Measurements from ENCODE around the gene SMC3. TPM values are rescaled to one million over a fixed set of nuclear protein-coding genes. Genes with fewer than 3 reads are reported as not detected.
A peak's percentile ranks its signal among the peaks of the same experiment; 100 is the strongest.
"Not testable (repeated sequence)": the region's sequence is repeated elsewhere in the genome, so short reads cannot be mapped to it uniquely, and the experiment has no call there.

The SMC3 gene
- total RNA-seq, 2 experiments from 2014 or later = 81.3 to 85.0 TPM

DNA sequence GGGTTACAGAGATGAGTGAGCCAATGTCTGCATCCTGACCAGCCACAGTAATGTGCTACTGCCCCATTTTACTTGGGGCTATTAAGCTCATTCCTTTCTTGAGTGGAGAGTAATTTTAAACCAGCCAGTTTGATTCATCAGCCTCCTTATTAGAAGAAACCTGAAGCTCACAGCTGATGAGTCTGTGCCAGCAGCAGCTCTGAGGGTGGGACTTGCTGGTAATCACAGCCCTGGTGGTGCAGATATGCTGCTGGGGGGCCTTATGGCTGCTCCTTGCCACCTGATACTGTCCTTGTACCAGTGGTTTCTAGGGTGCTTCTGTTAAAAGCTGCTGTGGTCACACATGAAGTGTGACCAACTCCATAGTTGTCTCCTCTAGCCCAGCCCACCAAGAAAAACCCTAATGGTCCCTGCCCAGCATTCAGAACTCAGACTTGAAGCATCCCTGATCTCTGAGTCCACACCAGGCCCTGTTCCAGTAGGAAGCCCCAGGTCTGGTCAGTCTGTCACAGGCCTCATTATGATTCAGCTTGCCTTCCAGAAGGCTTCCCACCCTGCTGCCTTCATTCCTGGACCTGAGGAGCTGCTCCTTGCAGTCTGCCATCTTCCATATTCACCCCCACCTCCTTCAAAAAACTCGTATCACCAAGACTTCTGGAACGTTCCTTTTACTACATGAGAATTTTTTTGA, 47.7 kb downstream of the SMC3 start:
- CTCF ChIA-PET = interaction anchor here (1.0 kb wide), 1 partner anchor 24 kb away, joined by 5 read pairs; no protein-coding TSS in a partner anchor
- no peaks in the 10 kb centered on the region for H3K36me3 Mint-ChIP-seq (ENCODE audit: low read depth)
- no peak overlapping the region for H3K4me3 Mint-ChIP-seq
- H3K27me3 Mint-ChIP-seq (ENCODE audit: low read depth) = no peaks in the 10 kb centered on the region
- no peaks in the 10 kb centered on the region for H3K9me3 Mint-ChIP-seq
- no peak overlapping the region for H3K27ac Mint-ChIP-seq
- intact Hi-C loops (cut with micrococcal nuclease) = no loop called here
- DNase-seq = no peak
- peaks cover 48% of the 10 kb centered on the region for H3K4me1 Mint-ChIP-seq (ENCODE audit: low read depth)

DNA sequence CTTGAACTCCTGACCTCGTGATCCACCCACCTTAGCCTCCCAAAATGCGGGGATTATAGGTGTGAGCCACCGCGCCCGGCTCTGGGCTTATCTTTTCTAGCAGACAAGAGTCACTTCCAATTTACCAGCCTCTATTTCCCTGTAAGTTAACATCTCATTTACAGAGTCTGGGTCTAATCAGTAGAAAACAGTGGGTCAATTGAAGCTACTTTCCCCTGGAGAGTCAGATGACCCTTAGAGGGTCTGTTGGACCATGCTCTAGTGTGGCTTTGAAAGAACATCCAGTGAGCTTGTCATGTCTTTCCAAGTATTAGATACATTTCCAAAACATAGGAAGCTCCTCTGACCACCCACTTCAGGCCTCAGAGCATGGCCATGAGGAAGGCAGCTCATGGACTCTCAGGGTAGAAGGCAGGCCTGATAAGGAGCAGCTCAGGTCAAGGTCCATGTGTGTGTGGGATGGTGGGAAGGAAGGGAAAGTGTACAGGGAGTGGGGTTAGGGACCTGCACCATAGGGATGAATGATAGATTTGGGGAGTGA, 49.1 kb downstream of the SMC3 start:
- H3K9me3 Mint-ChIP-seq = no peaks in the 10 kb centered on the region
- no peak overlapping the region for H3K4me3 Mint-ChIP-seq
- peaks cover 48% of the 10 kb centered on the region for H3K4me1 Mint-ChIP-seq (ENCODE audit: low read depth)
- intact Hi-C loops (cut with micrococcal nuclease) = no loop called here
- H3K27ac Mint-ChIP-seq = no peak overlapping the region
- H3K36me3 Mint-ChIP-seq (ENCODE audit: low read depth) = no peaks in the 10 kb centered on the region
- CTCF ChIA-PET = interaction anchor here (1.0 to 1.3 kb wide), 5 partner anchors 17 to 130 kb away, joined by 4 to 5 read pairs (median 5); no protein-coding TSS in a partner anchor
- no peaks in the 10 kb centered on the region for H3K27me3 Mint-ChIP-seq (ENCODE audit: low read depth)
- DNase-seq = no peak

DNA sequence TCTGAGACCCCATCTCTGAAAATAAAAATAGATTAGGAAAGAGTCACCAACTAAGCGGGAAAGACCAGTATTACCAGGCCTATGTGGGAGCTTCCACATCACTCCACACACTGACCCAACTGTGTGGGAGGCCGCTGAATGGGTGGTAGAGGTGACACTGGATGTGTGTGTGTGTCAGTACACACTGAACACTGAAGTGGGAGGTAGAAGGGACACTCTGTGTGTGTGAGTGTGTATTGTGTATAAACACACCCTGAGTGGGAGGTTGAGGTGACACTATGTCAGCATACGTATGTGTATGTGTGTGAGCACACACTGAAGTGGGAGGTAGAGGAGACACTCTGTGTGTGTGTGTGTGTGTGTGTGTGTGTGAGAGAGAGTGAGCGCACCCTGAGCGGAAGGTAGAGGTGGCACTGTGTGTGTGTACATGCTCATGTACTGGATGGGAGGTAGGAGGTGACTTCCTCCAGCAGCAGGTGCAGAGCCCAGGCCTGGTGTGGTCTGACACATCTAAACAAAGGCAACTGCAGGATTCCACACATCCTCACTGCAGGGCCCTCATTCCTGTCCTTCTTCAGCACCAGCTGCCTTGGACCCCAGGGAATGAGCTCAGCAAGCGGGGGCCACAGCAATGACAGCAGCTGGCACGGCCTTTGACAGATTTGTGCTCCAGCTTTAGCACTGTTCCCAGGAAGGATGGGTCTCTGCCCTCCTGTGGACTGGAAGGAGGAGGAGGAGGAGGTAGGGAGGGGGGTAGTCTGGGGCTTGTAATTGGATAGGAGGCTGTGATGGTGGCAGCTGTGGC, 50.1 kb downstream of the SMC3 start:
- H3K4me3 Mint-ChIP-seq = no peak overlapping the region
- peak; percentile 35 for DNase-seq
- intact Hi-C loops (cut with micrococcal nuclease) = no loop called here
- CTCF ChIA-PET = interaction anchor here (0.7 to 1.6 kb wide), 8 partner anchors 9 to 458 kb away, joined by 3 to 5 read pairs (median 4); no protein-coding TSS in a partner anchor
- H3K4me1 Mint-ChIP-seq (ENCODE audit: low read depth) = peaks cover 39% of the 10 kb centered on the region
- no peaks in the 10 kb centered on the region for H3K27me3 Mint-ChIP-seq (ENCODE audit: low read depth)
- H3K36me3 Mint-ChIP-seq (ENCODE audit: low read depth) = no peaks in the 10 kb centered on the region
- H3K9me3 Mint-ChIP-seq = no peaks in the 10 kb centered on the region
- H3K27ac Mint-ChIP-seq = no peak overlapping the region

DNA sequence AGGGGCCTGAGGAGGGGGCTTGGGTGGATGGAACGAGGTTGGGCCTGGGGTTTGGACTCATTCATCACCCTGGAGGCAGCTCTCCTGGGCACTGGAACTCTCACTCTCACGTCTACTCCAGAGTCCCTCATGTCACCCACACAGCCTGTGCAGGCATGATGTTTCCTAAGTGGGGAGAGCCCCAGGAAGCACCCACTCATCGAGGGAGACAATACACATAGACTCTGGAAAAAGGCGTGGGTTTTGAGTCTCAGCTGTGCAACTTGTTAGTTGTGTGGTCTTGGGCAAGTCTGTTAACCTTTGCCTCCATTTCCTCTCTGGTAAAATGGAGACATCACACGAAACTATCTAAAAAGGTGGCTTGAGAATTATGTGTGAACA, 50.7 kb downstream of the SMC3 start:
- CTCF ChIA-PET = interaction anchor here (0.9 to 1.6 kb wide), 4 partner anchors 10 to 458 kb away, joined by 3 to 5 read pairs (median 4); no protein-coding TSS in a partner anchor
- intact Hi-C loops (cut with micrococcal nuclease) = no loop called here
- no peak overlapping the region for H3K27ac Mint-ChIP-seq
- no peaks in the 10 kb centered on the region for H3K36me3 Mint-ChIP-seq (ENCODE audit: low read depth)
- no peaks in the 10 kb centered on the region for H3K27me3 Mint-ChIP-seq (ENCODE audit: low read depth)
- DNase-seq = peak; percentile 66
- no peaks in the 10 kb centered on the region for H3K9me3 Mint-ChIP-seq
- H3K4me3 Mint-ChIP-seq = no peak overlapping the region
- H3K4me1 Mint-ChIP-seq (ENCODE audit: low read depth) = peaks cover 34% of the 10 kb centered on the region

DNA sequence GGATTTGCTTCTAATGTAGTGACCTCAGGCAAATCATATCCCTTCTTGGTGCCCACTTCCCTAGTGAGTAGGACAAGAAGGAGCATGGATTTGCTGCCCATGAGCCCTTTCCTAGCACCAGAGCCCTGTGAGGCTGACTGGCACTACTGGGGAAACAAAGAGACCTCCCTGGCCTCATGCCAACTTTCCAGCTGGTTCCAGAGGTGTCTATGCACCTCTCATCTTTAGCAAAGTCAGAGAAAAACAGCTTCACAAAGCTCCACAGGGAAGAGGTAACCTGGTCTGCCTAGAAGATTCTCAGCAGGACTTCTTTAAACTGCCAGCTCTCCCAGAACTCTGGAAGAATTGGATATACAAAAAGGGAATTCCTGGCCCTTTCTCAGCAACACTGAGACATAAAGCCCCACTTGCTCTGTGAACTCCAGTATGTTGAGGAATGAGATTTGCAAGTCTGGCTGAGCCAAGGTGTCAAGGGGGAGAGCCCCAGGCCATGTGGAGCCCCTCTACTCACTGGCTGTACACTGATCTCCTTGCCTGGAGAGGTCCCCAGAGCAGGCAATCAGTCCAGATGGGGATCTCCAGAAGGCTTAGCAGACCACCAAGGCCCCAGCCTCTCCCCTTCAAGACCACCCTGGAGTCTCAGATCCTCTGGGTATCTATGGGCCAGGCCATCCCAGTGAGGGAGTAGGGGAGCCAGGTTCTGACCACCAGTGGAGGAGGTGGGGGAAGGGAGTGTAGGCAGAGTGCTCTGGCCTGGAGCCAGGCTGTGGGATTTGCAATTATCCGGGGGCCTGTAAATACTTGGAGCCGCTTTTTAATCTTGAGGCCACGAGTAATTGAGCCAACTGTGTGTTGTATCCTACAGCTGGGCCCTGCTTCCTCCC, 52.3 kb downstream of the SMC3 start:
- H3K4me1 Mint-ChIP-seq (ENCODE audit: low read depth) = peaks cover 22% of the 10 kb centered on the region
- CTCF ChIA-PET = interaction anchor here (0.5 to 1.9 kb wide), 5 partner anchors 9 to 453 kb away, joined by 3 to 6 read pairs (median 4); no protein-coding TSS in a partner anchor
- intact Hi-C loops (cut with micrococcal nuclease) = no loop called here
- H3K27me3 Mint-ChIP-seq (ENCODE audit: low read depth) = no peaks in the 10 kb centered on the region
- H3K27ac Mint-ChIP-seq = no peak overlapping the region
- no peaks in the 10 kb centered on the region for H3K9me3 Mint-ChIP-seq
- no peaks in the 10 kb centered on the region for H3K36me3 Mint-ChIP-seq (ENCODE audit: low read depth)
- H3K4me3 Mint-ChIP-seq = no peak overlapping the region
- DNase-seq = no peak

DNA sequence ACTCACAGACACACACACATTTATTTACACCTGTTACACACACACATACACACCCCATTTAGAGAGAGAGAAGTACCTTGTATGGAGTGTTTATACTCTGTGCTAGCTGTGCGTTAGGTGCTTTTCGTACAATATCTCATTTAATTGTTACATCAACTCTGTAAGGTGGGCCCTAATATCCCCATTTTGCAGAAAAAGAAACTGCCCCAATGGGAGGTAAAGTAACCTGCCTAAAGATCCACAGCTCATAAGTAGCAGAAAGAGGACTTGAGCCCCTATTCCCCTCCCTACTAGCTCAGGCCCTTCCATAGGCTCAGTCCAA, 52.9 kb downstream of the SMC3 start:
- DNase-seq = no peak
- Mint-ChIP-seq H3K9me3 (no peaks in the 10 kb centered on the region), H3K4me3 (no peak overlapping the region), H3K36me3 (ENCODE audit: low read depth) (no peaks in the 10 kb centered on the region), H3K27me3 (ENCODE audit: low read depth) (no peaks in the 10 kb centered on the region), H3K4me1 (ENCODE audit: low read depth) (peaks cover 22% of the 10 kb centered on the region), H3K27ac (no peak overlapping the region)
- intact Hi-C loops (cut with micrococcal nuclease) = no loop called here
- CTCF ChIA-PET = interaction anchor here (0.5 to 1.9 kb wide), 5 partner anchors 9 to 452 kb away, joined by 3 to 6 read pairs (median 4); no protein-coding TSS in a partner anchor

DNA sequence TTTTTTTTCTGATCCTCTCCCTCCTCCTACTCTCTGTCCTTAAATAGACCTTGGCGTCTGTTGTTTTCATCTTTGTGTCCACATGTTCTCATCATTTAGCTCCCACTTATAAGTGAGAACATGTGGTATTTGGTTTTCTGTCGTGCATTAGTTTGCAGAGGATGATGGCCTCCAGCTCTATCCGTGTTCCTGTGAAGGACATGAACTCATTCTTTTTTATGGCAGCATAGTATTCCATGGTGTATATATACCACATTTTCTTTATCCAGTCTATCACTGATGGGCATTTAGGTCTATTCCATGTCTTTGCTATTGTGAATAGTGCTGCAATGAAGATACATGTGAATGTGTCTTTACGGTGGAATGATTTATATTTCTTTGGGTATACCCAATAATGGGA, 55.8 kb downstream of the SMC3 start:
- H3K4me1 Mint-ChIP-seq (ENCODE audit: low read depth); H3K9me3 Mint-ChIP-seq; H3K4me3 Mint-ChIP-seq; H3K27ac Mint-ChIP-seq; H3K36me3 Mint-ChIP-seq (ENCODE audit: low read depth); H3K27me3 Mint-ChIP-seq (ENCODE audit: low read depth); DNase-seq; intact Hi-C loops (cut with micrococcal nuclease): not testable (repeated sequence)
- CTCF ChIA-PET = interaction anchor here (1.4 kb wide), 1 partner anchor 12 kb away, joined by 8 read pairs; no protein-coding TSS in a partner anchor

DNA sequence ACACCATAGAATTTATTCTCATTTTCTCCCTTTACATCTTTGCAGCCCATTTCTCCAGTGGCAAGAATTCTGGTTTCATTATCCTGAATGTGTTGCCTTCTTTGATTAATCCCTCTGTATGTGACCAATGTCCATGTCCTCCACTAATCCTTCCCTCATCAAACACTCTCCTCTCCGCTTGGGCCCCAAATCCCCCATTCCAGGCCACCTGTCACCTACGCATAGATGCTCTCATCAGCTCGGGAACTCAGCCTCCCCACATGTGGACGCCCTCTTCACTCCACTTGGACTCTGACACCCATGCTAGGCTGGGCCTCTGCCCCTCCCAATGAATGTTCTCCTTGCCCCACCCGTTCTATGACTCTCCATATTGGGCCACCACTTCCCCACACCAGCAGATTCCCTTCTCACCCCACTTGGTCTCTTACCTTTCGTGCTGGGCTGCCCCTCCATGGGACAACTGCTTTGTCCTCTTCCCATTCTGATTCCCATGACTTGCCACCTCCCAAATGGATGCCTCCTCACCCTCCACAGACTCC, 57.9 kb downstream of the SMC3 start:
- Mint-ChIP-seq H3K27ac (no peak overlapping the region), H3K4me3 (no peak overlapping the region), H3K4me1 (ENCODE audit: low read depth) (no peaks in the 10 kb centered on the region), H3K27me3 (ENCODE audit: low read depth) (no peaks in the 10 kb centered on the region), H3K9me3 (no peaks in the 10 kb centered on the region), H3K36me3 (ENCODE audit: low read depth) (no peaks in the 10 kb centered on the region)
- intact Hi-C loops (cut with micrococcal nuclease) = no loop called here
- CTCF ChIA-PET = interaction anchor here (0.6 to 0.7 kb wide), 2 partner anchors 270 to 351 kb away, joined by 3 to 4 read pairs; no protein-coding TSS in a partner anchor
- no peak for DNase-seq

- Mint-ChIP-seq H3K9me3 (no peaks in the 10 kb centered on the region), H3K4me3 (no peak overlapping the region), H3K4me1 (ENCODE audit: low read depth) (no peaks in the 10 kb centered on the region), H3K27ac (no peak overlapping the region), H3K36me3 (ENCODE audit: low read depth) (no peaks in the 10 kb centered on the region), H3K27me3 (ENCODE audit: low read depth) (no peaks in the 10 kb centered on the region)
- no peak for DNase-seq
- intact Hi-C loops (cut with micrococcal nuclease) = no loop called here
- CTCF ChIA-PET = no interaction called here
Observed at GRCh38 chr10:110625951-110626855, 58.7 kb downstream of the SMC3 start.

GRCh38 chr10:110628161-110628560, 60.7 kb downstream of the SMC3 start:
- Mint-ChIP-seq H3K9me3 (no peaks in the 10 kb centered on the region), H3K36me3 (ENCODE audit: low read depth) (no peaks in the 10 kb centered on the region), H3K27ac (no peak overlapping the region), H3K4me1 (ENCODE audit: low read depth) (no peaks in the 10 kb centered on the region), H3K27me3 (ENCODE audit: low read depth) (no peaks in the 10 kb centered on the region), H3K4me3 (no peak overlapping the region)
- intact Hi-C loops (cut with micrococcal nuclease) = no loop called here
- CTCF ChIA-PET = no interaction called here
- DNase-seq = no peak

- Mint-ChIP-seq H3K27ac (no peak overlapping the region), H3K27me3 (ENCODE audit: low read depth) (no peaks in the 10 kb centered on the region), H3K4me1 (ENCODE audit: low read depth) (no peaks in the 10 kb centered on the region), H3K36me3 (ENCODE audit: low read depth) (no peaks in the 10 kb centered on the region), H3K4me3 (no peak overlapping the region), H3K9me3 (no peaks in the 10 kb centered on the region)
- intact Hi-C loops (cut with micrococcal nuclease) = no loop called here
- CTCF ChIA-PET = no interaction called here
- no peak for DNase-seq
Observed at GRCh38 chr10:110629680-110630191, 62.2 kb downstream of the SMC3 start.

Measured in activated naive CD4-positive, alpha-beta T cell treated with anti-CD3 and anti-CD28 coated beads for 36 hours (primary cell).